ENCODE measurements around the gene ICE2.

Gene ICE2

GRCh38 chr15:60386615-60387014, 92.3 kb downstream of the ICE2 start:
- Histone ChIP-seq H2AFZ (ENCODE audit: low read depth, low read length) (no peak overlapping the region), H3K27me3 (ENCODE audit: low read depth, low read length) (no peaks in the 10 kb centered on the region), H3K9me3 (ENCODE audit: insufficient read depth, low read length) (no peaks in the 10 kb centered on the region), H3K27ac (ENCODE audit: low read length) (no peak overlapping the region), H3K9ac (ENCODE audit: low read length) (no peak overlapping the region), H3K4me1 (ENCODE audit: low read length) (0 out of 2 replicates have a peak, but pooled peaks cover 4% of the 10 kb centered on the region), H4K20me1 (ENCODE audit: insufficient read depth, low read length) (peaks cover 45% of the 10 kb centered on the region), H3K36me3 (replicated peaks; ENCODE audit: low read depth, low read length) (peaks cover 43% of the 10 kb centered on the region), H3K79me2 (ENCODE audit: low read length) (peaks cover 49% of the 10 kb centered on the region), H3K4me3 (ENCODE audit: low read length) (no peak overlapping the region), H3K4me2 (ENCODE audit: low read length) (no peak overlapping the region)
- TF ChIP-seq EZH2phosphoT487 (IDR thresholded peaks at IDR 0.05; ENCODE audit: low read depth) = no peak
- no peak for TF ChIP-seq CTCF (IDR thresholded peaks at IDR 0.05; ENCODE audit: low read depth, low read length)

GRCh38 chr15:60385620-60386552, 93.1 kb downstream of the ICE2 start:
- H3K4me1 ChIP-seq (ENCODE audit: low read length) = 0 out of 2 replicates have a peak, but pooled peaks cover 4% of the 10 kb centered on the region
- TF ChIP-seq EZH2phosphoT487 (IDR thresholded peaks at IDR 0.05; ENCODE audit: low read depth) (no peak), CTCF (IDR thresholded peaks at IDR 0.05; ENCODE audit: low read depth, low read length) (no peak)

GRCh38 chr15:60384526-60385126, 94.3 kb downstream of the ICE2 start:
- no peak overlapping the region for H3K4me3 ChIP-seq (ENCODE audit: low read length)

More at GRCh38 chr15:60385620-60386552, 93.1 kb downstream of the ICE2 start:
- Histone ChIP-seq H3K9ac (ENCODE audit: low read length) (no peak overlapping the region), H3K4me3 (ENCODE audit: low read length) (no peak overlapping the region), H3K9me3 (ENCODE audit: insufficient read depth, low read length) (no peaks in the 10 kb centered on the region), H3K27ac (ENCODE audit: low read length) (no peak overlapping the region), H3K79me2 (ENCODE audit: low read length) (peaks cover 41% of the 10 kb centered on the region), H3K4me2 (ENCODE audit: low read length) (no peak overlapping the region), H3K36me3 (replicated peaks; ENCODE audit: low read depth, low read length) (peaks cover 41% of the 10 kb centered on the region), H3K27me3 (ENCODE audit: low read depth, low read length) (no peaks in the 10 kb centered on the region), H2AFZ (ENCODE audit: low read depth, low read length) (no peak overlapping the region), H4K20me1 (ENCODE audit: insufficient read depth, low read length) (peaks cover 44% of the 10 kb centered on the region)

More at GRCh38 chr15:60384526-60385126, 94.3 kb downstream of the ICE2 start:
- Histone ChIP-seq H3K9me3 (ENCODE audit: insufficient read depth, low read length) (no peaks in the 10 kb centered on the region), H3K4me1 (ENCODE audit: low read length) (0 out of 2 replicates have a peak, but pooled peaks cover 4% of the 10 kb centered on the region), H3K27ac (ENCODE audit: low read length) (no peak overlapping the region), H4K20me1 (ENCODE audit: insufficient read depth, low read length) (peaks cover 32% of the 10 kb centered on the region), H3K4me2 (ENCODE audit: low read length) (no peak overlapping the region), H2AFZ (ENCODE audit: low read depth, low read length) (no peak overlapping the region), H3K9ac (ENCODE audit: low read length) (no peak overlapping the region), H3K27me3 (ENCODE audit: low read depth, low read length) (no peaks in the 10 kb centered on the region), H3K36me3 (replicated peaks; ENCODE audit: low read depth, low read length) (peaks cover 41% of the 10 kb centered on the region), H3K79me2 (ENCODE audit: low read length) (peaks cover 29% of the 10 kb centered on the region)
- TF ChIP-seq EZH2phosphoT487 (IDR thresholded peaks at IDR 0.05; ENCODE audit: low read depth) (no peak), CTCF (IDR thresholded peaks at IDR 0.05; ENCODE audit: low read depth, low read length) (no peak)
